GM21786 (cell line): Measurements from ENCODE around the gene TBC1D1.

Experiments
- ATAC-seq: cut with Tn5 transposase; IDR thresholded peaks from one replicate; pipeline ENCODE4 v1.9.1; 2021; ENCODE audit not compliant: unreplicated experiment

The TBC1D1 gene

DNA sequence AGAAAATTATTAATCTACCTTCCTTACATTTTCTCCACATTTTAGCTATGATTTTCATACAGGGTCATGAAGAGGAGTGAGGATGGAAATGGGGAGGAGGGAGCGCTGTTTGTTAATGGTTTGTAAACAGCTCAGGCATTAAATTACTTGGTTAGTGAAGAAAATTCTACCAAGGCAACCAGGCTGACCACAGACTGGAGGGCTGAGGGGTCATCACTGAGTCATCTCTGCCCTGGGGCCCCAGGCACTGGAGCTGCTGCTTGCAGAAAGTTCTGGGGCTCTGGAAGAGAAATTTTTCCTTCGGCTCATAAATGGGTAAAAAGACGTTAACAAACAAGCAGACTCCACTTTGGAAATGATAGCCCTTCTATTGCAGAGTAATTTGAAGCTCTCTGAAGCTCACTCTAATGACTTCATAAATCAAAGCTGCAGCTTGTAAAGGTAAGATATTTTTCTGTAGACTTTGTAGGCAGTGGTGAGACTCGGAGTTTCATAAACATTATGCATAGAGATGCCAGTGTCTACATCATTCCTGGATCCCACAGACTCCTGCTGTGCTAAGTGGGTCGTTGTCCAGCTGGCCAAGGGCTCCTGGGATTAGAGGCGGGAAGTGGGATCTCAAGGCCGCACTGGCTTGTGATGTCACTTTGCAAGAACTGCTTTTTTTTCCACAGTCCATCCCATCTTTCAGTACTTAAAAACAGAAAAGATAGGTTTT lies 228.9 kb downstream of the TBC1D1 start:
- no peak for ATAC-seq

DNA sequence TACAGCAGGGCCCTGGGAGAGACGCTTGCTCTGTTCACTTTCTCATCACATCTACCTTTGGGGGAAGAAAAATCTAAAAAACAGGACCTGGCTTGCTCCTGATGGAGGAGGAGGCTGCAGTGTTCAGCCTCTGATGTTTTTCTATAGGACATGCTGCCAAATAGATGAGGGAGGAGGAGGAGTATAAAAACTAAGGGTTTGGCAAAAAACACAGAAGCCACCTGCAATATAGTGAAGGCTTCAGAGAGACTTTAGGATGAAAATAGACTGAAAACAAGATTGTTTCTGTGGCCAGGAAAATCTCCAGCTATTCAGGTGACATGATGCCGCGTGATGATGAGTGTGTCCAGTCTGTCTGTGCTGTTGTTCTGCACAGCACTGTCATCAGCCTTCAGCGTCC lies 229.9 kb downstream of the TBC1D1 start:
- ATAC-seq = no peak

DNA sequence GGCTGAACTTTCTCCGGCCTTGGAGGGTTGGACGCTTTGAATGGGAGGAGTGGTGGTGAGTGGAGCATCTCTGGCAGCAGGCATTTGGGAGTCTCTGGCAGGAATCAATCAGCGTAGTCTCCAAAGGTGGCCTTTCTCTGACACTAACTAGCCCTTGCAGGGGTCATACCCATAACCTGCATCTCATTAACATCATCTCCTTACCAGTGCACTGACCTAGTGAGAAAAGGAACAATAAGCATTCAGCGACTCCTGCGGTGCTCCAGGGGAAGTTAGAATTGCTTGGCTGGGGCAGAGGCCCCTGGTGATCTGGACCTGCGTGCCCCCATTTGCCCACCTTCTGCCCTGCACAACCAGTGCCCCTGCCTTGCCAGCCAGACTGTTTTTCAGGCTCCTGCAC lies 231.2 kb downstream of the TBC1D1 start:
- no peak for ATAC-seq

DNA sequence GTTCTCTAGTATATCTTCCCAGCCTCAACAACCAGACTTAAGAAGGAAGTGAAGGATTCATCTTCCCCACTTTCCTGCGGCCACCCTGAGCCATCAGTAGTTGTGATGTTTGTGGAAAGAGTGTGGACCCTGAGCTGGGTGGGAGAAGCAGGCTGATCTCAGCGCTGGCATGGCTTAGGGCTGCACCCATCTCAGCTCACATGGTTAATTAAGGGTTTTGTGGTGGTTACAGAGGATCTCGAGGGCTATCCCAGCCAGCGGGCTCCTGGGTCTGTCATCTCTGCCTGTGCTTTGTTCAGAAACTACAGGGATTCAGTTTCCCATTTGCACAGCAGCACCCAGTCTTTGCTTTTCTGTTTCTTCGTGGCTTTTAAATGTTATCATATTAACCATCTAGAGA lies 232.7 kb downstream of the TBC1D1 start:
- no peak for ATAC-seq

DNA sequence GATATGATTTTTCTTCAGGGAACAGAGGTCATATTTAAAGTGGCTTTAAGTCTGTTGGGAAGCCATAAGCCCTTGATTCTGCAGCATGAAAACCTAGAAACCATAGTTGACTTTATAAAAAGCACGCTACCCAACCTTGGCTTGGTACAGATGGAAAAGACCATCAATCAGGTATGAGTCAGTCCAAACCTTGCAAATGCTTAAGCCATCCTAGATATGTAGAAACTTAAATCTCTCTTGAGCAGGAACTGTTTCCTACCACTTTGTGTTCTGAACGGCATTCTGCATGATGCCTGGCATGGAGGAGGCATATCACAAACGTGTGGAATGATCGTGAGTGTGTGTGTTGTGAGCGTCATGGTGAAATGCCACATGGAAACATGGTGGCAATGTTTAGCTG lies 234.1 kb downstream of the TBC1D1 start:
- ATAC-seq = no peak

DNA sequence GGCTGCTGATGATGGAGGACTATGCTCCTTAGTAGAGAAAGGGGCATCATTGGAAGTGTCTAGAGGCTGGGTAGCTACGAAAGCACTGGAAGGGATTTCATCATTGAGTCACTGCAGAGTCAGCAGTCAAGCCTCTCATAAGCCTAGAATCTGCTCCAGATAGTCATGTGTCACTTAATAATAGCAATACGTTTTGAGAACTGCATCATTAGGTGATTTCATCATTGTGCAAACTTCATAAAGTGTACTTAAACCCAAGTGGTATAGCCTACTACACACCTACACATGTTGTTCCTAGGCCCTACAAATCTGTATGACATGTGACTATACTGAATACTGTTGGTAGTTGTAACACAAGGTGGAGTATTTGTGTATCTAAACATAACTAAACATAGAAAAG lies 234.9 kb downstream of the TBC1D1 start:
- no peak for ATAC-seq

DNA sequence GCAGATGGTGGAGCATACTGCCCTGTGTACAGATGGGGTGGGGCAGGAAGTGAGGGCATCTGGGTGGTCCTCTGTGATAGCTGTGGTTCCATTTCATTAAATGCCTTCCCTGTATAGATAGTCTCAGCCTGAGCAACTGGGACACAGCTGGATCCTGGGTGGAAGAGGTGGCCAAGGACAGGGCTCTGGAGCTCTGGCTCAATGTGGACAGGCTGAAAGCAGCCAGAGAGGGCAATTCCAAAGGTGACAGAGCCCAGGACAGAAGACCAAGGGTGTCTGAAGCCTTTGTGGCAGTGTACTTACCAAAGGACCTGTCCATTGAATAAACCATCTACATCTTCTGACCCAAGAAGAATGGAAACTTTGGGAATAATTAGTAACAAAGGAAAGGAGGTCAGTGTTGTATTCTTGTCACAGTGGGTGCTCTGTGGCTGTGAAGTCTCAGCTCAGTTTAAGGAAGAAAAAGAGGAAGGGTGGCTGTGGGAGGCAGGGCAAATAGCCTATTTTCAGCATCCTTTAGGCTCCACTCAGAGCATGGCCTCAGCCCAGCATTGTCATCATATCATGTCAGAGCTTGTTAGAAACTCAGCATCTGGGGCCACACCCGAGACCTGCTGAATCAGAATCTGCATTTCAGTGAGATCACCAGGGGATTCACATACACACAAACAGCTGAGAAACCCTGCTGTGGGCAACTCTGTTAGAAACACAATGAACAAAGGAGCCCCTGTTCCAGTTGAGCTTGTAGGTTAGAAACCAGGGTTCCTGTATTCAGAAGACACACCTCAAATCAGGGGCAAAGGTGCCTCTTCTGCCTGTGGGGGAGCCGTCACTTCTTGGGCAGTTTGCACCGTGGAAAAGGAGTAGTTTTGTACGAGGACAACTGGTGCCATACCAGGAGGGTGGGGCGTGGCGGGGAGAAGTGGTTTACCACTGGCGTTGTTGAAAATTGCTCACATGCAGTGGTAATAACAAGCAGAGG lies 237.9 kb downstream of the TBC1D1 start:
- peak; percentile 41 for ATAC-seq

DNA sequence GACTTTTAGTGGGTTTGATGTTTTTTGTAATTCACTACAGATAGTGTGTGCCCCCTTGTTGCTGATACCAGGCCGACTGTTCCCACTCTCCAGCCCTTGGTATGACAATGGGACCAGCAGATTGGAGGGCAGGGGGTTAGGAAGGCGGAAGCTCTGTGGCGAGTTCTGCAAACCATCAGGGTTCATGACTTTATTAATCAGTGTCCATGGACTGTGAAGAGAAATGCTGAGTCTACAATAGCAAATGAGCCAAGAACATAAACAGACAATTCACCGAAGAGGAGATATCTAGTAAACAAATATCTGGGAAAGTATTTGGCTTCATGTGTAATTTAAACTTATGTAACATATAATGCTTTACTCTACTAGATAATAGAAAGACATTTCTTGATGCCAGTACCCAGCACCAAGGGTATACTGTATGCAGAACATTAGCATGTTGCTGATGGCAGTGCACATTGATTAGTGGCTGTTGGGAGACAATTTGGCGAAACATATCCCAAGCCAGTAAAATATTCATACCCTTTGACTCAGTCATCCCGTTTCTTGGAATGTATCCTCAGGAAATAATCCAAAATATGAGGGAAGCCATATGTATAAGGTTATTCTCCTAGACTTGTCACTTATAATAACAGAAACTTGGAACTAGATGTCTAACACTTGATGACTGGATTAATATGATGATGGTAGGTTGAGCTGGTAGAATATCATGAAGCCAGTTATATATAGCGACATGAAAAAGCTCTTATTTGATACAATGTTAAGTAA lies 238.8 kb downstream of the TBC1D1 start:
- no peak for ATAC-seq

DNA sequence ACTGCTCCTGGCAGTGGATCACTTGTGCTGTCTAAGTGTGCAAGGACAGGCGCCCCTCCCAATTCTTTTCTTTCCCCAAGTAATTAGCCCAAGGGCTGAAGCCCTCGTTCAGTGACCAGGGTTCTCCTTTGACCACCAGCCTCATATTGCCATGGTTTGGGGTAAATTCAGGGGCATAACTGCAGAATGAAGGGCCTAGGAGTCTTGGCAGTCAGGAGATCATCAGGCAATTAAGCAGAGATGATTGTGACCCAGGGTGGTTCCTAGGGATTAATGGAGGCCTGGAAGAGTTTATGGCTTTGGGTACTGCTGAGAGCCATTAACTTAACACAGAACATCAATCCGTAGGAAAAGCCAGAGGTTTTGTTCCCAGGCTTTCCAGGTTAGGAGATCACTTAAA lies 240.0 kb downstream of the TBC1D1 start:
- no peak for ATAC-seq

DNA sequence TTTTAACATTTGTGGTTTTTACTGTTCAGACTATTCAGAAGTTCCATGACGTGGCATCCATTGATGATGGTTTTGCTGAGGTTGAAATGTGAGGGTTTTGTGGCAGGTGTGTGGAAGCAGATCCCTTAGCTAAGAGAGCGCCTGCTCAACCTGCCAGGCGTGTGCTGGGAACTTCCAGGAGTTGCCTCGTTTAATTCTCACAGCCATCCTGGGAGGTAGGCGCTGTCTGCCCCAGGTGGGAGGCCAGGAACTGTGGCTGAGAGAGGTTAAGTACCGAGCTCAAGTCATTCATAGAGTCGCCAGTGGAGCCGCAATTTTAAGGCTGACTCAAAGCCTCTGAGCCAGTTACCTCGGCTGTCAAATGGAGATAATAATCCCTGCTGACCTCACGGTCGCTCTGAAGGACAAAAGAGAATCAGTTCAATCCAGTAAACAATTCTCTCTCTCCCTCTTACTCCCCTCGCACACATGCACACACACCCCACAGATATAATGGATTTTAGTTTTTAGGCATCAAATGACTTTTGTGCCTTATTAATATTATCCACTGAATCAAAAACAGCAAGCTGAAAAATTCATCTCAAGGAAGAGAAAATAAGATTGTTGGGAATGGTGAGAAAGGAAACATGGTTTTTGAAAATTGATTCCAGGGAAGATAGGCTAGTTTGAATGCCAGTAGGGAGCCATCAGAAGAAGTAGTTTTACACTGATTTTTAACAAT lies 240.6 kb downstream of the TBC1D1 start:
- ATAC-seq = peak; percentile 19

DNA sequence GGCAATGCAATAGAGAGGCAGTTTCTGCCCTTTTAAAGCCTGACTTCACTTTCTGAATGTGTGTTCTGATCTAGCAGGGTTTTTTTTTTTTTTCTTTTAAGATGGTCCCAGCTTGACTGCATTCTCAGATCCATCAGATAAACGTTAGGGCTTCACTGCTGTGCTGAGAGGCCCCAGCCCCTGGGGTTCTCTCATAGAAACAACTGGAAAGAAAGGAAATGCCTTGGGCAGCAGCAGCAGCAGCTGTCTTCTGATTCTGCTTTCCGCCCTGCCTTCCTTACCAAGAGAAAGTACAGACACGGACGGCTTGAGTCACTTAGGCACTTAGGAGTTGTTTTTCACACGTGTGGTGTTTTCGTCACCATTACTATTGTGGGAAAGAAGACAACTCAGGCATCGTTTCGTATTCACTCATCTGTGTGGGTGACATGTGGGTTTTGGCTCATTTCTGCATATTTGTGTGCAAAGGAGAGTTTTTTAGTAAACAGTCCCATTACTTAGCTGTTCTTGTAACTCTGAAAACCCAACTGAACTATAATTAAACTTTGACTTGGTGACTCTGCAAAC lies 241.3 kb downstream of the TBC1D1 start:
- peak; percentile 75 for ATAC-seq

DNA sequence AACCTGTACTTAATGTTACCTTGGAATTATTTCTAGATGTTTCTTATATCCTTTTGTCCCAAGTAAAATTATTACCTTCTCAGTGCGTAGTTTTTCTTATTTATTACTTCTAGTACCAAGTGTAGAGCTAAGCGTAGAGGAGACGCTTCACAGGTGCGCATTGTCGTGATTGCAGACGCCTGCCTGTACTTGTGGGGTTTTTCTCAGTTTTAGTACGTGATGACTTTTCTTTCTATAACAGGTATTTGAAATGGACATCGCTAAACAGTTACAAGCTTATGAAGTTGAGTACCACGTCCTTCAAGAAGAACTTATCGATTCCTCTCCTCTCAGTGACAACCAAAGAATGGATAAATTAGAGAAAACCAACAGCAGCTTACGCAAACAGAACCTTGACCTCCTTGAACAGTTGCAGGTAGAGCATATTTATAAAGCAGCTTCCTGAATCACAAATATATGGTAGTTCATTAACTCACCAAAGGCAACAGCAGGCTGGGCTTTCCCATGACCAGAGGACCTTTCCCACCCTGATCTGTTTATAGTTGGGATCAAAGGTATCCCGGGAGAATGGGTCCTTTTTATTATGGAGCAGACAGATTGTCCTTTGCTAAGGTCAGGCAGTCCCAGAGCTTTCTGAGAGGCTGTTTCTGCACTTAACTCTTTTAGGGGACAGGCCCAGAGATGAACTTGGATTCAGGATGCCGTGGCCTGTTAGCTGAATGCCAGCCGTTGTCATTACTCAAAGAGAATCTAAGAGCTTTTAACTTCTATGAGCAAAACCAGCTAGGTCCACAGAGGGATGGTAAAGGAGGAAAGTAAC lies 242.2 kb downstream of the TBC1D1 start:
- ATAC-seq = no peak

DNA sequence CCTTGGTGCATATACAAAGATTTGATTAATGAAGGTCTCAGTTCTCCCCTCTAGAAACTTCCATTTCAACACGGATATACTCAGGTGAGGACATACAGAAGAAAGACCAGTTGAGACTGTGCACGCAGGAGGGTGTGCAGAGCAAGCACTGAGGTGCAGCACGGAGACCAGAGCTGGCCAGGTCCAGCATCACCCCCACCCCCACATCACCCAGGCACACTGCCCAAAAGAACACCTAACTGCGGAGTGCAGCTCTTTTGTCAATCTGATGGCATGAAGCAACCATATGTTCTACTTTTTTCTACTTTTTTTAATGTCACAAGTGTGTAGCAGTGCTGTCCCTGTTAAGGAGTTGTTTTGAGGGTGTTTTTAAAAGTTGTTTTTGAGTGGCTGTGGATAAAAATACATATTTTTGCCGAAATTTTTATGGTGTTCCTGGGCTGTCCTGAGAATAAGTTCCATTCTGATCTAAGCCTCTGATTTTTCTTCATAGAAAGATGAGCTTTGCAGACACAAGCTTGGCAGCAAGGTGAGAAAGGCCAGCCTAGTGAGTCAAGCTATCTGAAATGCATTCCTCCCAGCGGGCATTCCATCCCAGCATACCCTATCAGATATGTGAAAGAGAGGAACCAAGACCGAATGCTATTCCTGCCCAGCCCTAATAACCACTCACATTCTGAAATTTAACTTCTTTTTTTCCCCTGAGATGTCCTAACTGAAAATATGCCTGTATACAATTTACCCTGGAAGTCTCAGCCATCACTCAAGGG lies 243.0 kb downstream of the TBC1D1 start:
- no peak for ATAC-seq

DNA sequence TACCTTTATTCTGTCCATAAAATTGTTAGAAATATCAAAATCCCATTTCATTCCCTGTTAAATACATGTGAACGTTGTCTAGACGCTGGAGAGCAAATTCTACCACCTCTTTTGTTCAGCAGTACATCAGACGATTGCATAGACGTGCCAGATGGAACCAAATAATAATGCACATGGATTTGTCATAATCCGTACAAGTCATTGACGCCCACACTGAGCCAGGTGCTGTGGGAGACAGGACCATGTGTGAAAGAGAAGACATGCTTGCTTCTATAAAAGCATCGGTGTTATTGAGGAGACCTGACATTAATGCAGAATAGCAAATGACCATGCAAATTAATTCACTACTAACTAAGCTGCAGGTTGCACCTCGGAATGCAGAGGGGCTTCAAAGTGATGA lies 244.3 kb downstream of the TBC1D1 start:
- no peak for ATAC-seq

DNA sequence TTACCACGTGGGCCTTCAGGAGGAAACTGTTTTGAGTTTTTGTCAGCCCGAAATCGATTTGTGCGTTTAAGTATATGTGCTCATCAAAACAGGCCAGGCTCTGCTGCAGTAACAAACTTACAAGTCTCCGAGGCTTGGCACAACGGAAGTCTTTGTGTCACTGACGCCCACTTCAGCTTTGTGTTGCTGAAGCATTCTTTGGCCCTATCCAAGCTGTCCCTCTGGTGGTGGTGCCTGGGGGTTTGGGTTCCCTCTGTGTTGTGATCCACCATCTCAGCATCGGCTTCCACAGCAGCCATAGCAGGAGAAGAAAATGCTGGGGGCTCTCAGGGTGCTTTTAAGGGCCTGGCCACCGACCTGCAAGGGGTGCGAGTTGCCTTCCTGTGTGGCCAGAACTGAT lies 245.7 kb downstream of the TBC1D1 start:
- ATAC-seq = no peak

DNA sequence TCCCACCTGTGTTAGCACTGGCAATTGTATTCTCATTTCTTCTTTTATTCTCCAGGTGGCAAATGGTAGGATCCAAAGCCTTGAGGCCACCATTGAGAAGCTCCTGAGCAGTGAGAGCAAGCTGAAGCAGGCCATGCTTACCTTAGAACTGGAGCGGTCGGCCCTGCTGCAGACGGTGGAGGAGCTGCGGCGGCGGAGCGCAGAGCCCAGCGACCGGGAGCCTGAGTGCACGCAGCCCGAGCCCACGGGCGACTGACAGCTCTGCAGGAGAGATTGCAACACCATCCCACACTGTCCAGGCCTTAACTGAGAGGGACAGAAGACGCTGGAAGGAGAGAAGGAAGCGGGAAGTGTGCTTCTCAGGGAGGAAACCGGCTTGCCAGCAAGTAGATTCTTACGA lies 246.2 kb downstream of the TBC1D1 start:
- ATAC-seq = no peak

DNA sequence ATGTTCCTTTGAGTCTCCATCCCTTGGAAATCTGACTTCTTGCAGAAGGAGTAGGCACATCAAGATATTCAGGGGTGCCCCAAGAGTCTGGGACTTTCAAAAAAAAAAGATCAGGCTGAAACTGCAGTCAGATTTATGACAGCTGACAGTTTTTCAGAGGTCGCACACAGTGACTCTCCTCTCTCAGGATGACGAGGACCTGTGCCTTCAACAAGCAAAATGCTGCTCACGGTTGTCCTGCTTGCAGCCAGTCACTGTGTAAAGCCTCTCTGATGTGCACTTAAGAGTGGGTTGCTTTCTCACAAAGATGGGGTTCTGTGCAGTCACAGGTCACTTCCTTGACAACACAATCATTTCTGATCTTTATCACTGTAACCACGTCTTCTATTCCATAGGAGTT lies 247.5 kb downstream of the TBC1D1 start:
- ATAC-seq = no peak

DNA sequence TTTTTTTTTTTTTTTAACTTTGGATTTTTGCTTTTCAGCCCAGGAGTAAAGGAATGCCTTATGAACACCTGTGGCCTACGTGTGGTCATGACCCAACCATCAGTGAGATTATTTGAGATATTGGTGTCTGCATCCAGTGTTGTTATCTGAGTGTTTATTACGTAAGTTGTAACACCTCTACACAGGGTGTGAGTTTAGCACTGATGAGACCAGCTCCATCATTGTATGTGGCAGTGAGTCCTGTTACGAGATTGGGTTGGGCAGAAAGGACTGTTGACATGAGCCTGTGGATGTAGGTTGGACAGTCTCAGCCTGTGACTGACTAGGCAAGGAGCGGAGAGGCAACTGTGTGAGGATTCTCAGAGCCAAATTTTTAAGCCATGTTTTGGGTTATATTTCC lies 248.3 kb downstream of the TBC1D1 start:
- no peak for ATAC-seq

DNA sequence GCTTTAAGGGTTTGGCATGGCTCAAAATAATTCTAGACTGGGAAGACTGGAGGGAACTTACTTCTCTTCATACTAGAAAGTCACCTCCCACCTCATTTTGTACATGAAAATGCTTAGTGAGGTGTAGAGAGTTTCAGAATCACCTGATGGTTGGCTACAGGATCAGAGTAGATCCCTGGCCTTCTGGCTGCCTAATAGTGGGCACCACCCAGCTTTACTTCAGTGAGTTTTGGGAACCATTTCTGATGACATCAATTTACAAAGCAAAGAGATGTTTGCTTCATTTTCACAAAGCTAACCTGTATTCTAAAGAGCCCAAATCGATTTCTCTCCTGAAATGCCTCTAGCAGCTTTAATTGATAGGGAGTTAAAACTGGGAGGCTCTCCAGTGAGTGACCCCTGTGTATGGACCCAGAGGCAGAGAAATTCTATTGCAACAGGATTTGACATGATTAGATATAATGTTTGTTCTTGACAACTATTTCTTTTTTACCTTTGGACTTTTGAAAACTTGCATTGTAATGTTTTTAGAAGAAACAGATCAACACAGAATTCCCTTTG lies 249.8 kb downstream of the TBC1D1 start:
- ATAC-seq = no peak
